GM19239 (cell line): ENCODE results near the gene ALPL.

Experiments used
- DNase-seq: peaks from one replicate; pipeline ENCODE4 v3.0.0; 2011; ENCODE audit warnings: low spot score; ENCODE audit not compliant: insufficient read length
- FAIRE-seq: peaks from 2 replicates; lab custom pipeline; 2011; peaks lifted over from hg19 to GRCh38; lab: Jason Lieb, UNC

The ALPL gene

DNA sequence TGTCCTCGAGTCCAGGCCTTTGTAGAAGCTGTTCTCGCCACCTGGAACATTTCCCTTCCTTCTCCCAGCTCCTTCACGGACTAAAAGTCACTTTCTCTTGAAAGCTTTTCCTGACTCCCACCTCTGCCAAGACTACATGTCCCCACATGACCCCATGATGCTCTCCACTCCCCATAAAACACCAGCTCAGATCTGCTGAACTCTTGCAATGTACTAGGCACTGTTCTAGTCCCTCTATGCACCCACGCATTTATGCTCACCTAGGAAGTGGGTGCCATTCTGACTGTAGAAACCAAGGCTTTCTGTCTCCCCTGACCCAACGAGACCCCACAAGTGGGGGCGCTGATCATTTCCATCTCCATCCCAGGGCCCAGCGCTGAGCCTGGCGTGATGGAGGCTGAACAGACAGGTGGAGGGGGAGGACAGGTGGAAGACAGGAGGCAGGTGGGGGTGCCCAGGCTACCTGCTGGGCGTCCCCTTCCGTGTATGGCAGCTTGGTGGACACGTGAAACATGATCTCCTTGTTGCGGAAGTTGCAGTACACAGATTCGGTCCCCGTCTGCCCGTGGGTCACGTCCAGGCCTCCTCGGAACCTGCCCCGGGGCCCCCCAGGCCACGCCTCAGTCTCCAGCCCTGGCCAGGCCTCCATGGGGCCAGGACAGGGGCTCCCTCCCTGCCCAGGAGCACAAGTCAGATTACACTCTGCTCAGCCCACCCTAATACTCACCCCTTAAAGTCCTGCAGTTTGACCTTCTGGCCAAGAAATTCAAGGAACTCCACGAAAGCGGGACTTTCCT is 102.0 kb downstream of the ALPL start:
- FAIRE-seq: no peak
- DNase-seq: no peak

DNA sequence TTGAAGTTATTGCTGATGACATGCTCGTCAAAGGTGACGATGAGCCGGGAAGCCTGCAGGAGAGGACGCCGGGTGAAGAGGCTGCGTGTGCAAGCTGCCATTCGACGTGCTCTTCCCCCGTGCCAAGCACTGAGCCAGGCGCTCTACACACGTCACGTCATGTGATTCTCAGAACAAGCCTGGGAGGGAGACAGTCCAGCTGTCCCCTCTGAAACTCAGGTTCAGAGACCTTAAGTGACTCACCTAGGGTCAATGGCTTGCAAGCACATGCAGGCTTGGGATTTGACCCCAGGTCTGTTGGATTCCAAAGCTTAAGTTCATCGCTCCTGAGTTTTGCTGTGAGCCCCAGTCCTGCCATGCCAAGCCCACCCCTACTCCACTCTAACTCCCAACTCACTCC is 102.8 kb downstream of the ALPL start:
- DNase-seq (no peak), FAIRE-seq (no peak)

GRCh38 chr1:21613072-21613867 is 104.0 kb downstream of the ALPL start:
- FAIRE-seq (no peak), DNase-seq (no peak)

DNA sequence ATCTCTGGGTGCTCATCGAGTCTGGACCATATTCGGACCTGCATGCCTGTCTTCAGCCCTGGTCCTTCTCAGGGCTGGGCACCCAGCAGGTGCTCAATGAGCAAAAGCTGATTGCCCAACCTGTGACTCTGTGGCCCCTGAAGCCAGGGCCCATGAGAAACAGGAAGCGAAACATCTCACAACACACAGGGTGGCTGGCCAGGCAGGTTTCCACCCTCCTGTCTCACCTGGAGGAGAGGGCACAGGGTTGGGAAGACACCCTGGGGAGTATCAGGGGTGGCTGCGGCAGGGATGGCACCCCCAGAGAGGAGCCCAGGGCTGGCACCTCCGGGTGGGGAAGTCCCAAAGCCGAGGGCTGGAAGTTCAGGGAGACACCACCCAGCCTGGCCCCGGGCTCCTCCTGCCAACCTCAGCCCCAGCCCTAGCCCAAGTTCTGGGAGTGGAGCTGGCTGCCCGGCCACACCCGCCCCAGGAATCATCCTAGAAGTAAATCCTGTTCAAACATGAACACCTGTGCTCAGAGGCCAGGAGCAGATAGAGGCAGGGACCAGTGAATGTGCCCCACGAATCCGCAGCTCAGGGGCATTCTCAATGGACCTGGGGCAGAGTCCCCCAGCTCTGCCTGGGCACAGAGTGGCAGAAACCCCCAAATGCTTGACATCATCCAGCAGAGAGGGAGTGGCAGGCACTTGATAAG is 105.3 kb downstream of the ALPL start:
- no peak for DNase-seq
- FAIRE-seq: no peak

GRCh38 chr1:21616372-21616771 is 107.1 kb downstream of the ALPL start:
- DNase-seq: no peak
- no peak for FAIRE-seq

- no peak for DNase-seq
- no peak for FAIRE-seq
Measured at GRCh38 chr1:21617126-21617738, 108.0 kb downstream of the ALPL start.

GRCh38 chr1:21618059-21618458 is 108.8 kb downstream of the ALPL start:
- no peak for DNase-seq
- FAIRE-seq: no peak

GRCh38 chr1:21618561-21619374 is 109.5 kb downstream of the ALPL start:
- FAIRE-seq: no peak

DNA sequence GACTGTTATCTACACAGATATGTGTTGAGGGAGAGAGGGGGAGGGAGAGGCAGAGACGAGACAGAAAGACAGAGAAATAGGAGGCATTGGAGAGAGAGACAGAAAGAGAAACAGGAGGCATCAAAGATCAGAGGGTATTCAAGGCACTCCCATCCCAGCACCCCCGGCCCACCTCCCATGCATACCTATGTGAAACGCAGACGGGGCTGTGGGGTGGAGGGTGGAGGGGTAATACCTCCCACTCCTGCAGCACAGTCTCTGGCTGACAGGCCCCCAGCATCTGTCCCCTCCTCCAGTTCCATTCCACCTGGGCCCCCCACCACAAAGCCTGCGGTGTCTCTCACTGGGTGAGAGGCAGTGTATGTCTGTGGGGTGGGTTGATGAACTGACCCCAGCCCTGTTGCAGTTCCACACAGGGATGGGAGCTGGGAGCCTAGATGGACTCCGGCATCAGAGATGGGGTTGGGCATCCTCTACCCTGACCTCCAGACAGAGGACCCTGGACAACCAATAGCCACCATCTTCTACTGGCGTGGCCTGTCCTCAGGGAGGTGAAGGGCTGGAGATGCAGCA is 110.2 kb downstream of the ALPL start:
- FAIRE-seq (no peak), DNase-seq (no peak)

More at GRCh38 chr1:21618561-21619374, 109.5 kb downstream of the ALPL start:
- no peak for DNase-seq

DNA sequence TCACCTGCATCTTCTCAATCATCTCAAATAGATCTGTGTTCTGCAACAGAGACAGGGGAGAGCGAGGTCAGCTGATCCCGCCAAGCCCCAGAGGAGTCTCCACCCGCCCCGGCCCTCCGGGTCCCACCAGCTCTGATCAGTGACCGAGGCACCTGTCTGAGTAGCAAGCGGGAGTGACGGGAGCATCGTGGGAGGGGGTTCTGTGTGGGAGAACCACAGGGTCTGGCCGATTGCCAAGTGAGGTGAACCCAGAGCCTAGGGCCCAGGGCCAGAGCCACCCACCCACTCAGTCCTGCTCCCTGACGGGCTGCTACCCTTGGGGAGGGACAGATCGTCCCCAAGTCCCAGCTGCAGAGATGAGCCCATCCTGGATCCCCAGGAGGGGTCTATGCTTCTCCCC is 110.8 kb downstream of the ALPL start:
- no peak for DNase-seq
- no peak for FAIRE-seq

GRCh38 chr1:21620496-21620895 is 111.3 kb downstream of the ALPL start:
- FAIRE-seq (no peak), DNase-seq (no peak)

GRCh38 chr1:21621051-21621450 is 111.8 kb downstream of the ALPL start:
- DNase-seq: no peak
- no peak for FAIRE-seq

DNA sequence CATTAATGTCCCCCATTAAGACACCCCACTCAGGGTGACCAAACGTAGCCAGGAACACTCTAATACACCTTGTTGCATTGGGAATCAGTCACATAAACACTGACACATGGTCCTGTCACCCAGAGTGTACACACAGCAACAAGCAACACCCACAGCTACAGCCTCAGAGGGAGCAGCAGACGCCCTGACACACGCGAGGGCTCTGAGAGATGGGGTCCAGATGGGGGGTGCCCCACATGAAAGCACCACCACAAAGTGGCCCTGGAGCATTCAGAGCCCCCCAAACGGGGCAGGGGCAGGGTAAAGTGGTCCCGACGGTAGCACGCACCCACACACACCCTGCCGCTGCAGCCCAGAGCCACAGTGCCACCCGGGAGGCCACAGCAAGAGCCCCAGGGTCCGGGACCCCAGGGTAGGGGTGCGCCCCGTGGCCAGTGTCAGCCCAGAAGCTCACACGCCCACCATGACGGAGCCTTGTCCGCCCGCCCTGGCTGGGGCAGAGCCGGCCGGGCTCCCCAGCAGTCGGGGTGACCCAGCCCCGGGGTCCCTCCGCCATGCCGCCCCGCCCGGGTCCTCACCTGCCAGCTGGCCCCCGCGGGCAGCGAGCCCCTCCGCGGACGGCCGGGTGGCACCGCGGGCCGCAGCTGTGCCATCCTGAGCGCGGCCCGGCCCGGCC is 112.7 kb downstream of the ALPL start:
- FAIRE-seq: no peak
- DNase-seq: no peak

- FAIRE-seq (peak; percentile 21), DNase-seq (peak; percentile 53)
Measured at GRCh38 chr1:21622466-21623315, 113.5 kb downstream of the ALPL start.

GRCh38 chr1:21623410-21623961 is 114.3 kb downstream of the ALPL start:
- FAIRE-seq: no peak
- DNase-seq: no peak

DNA sequence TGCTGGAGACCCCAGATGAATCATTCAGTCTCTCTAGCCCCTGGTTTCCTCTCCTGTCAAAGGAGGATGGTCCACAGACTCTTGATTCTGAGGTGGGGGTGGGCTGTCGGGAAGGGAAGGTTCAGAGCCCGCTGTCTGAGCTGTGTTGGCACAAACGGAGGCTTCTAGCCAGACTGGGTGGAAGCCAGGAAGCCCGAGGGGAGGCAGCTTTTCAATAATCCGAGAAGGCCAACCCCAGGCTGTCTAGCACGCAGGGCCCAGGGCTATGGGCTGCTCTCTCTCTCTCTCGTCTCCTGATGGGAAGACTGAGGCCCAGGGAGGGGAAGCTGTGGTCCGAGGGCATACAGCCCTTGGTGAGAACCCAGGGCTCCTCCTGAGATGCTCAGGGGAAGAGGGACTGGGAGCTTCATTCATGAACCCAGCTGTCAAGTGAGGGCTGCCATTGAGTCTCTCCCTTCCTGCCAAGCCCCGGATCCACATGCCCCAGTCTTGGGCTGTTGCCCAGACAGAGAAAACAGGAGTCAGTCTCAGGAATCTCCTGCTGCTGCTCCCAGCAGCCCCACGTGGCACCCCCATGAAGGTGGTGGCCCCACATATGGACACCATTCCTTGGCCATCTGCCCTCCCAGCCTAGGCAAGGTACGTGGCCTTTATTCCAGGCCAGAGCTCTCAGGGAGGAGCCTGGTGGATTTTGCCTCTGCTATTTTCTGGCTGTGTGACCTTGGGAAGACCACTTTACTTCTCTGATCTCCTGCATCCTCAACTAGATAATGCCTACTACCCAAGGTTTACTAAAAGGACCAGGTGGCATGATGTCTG is 115.6 kb downstream of the ALPL start:
- FAIRE-seq: no peak
- no peak for DNase-seq
